ENCODE measurements around the gene TPR.

The TPR gene

GRCh38 chr1:186375152-186375928 lies at the start of gene TPR, which contains the start of gene ODR4:
TPR (minus strand) TSS chr1:186375253; CDS start chr1:186375028, 225 bp downstream.
ODR4 (plus strand) TSS chr1:186375838; CDS start chr1:186379786, 3,948 bp downstream.
- H3K4me2 ChIP-seq (ENCODE audit: insufficient read depth, low read length) = peak within 1 kb of the TSS; percentile 87
- peak within 1 kb of the TSS; percentile 98 for H2AFZ ChIP-seq (ENCODE audit: low read depth, low read length)
- peaks cover 20% of the 10 kb centered on the region for H4K20me1 ChIP-seq (ENCODE audit: insufficient read depth, low read length)
- ATAC-seq (ENCODE audit: insufficient read depth, low read depth) = peak; percentile 91
- peaks cover 46% of the 10 kb centered on the region for H3K4me1 ChIP-seq (ENCODE audit: insufficient read depth, low read length)
- no peaks in the 10 kb centered on the region for H3K27me3 ChIP-seq (ENCODE audit: insufficient read depth, low read length, poor library complexity)
- no peaks in the 10 kb centered on the region for H3K9me3 ChIP-seq (ENCODE audit: insufficient read depth, low read length, severe bottlenecking)
- H3K79me2 ChIP-seq (ENCODE audit: insufficient read depth, low read length) = peaks cover 89% of the 10 kb centered on the region
- peak within 1 kb of the TSS; percentile 70 for H3K9ac ChIP-seq (ENCODE audit: low read depth, low read length)
- TF ChIP-seq EZH2 (IDR thresholded peaks at IDR 0.05; ENCODE audit: borderline replicate concordance, low read depth, low read length, severe bottlenecking) (no peak), CTCF (IDR thresholded peaks at IDR 0.05; ENCODE audit: borderline replicate concordance, extremely low read depth, low read length, poor library complexity, severe bottlenecking) (peak; percentile 95)
- peak within 1 kb of the TSS; percentile 73 to 97 for H3K4me3 ChIP-seq (ENCODE audit: low read depth in 1 of 2, low read length in 2 of 2)
- peak; percentile 98 for DNase-seq
- H3K36me3 ChIP-seq (ENCODE audit: insufficient read depth, low read length) = peaks cover 34% of the 10 kb centered on the region
- H3K27ac ChIP-seq (ENCODE audit: low read length) = peak within 1 kb of the TSS; percentile 99

GRCh38 chr1:186424539-186424938 lies 49.5 kb upstream of the TPR start:
- Histone ChIP-seq H3K27ac (ENCODE audit: low read length) (no peak overlapping the region), H4K20me1 (ENCODE audit: insufficient read depth, low read length) (no peaks in the 10 kb centered on the region), H3K79me2 (ENCODE audit: insufficient read depth, low read length) (no peaks in the 10 kb centered on the region), H3K27me3 (ENCODE audit: insufficient read depth, low read length, poor library complexity) (no peaks in the 10 kb centered on the region), H3K9ac (ENCODE audit: low read depth, low read length) (no peak overlapping the region), H3K4me1 (ENCODE audit: insufficient read depth, low read length) (no peaks in the 10 kb centered on the region), H3K4me3 (ENCODE audit: low read depth in 1 of 2, low read length in 2 of 2) (no peak overlapping the region), H3K9me3 (ENCODE audit: insufficient read depth, low read length, severe bottlenecking) (no peaks in the 10 kb centered on the region), H3K4me2 (ENCODE audit: insufficient read depth, low read length) (no peak overlapping the region), H3K36me3 (ENCODE audit: insufficient read depth, low read length) (peaks cover 5% of the 10 kb centered on the region; the same call in 1 of the 2 replicates), H2AFZ (ENCODE audit: low read depth, low read length) (no peak overlapping the region)
- ATAC-seq (ENCODE audit: insufficient read depth, low read depth) (no peak), DNase-seq (no peak)
- TF ChIP-seq EZH2 (IDR thresholded peaks at IDR 0.05; ENCODE audit: borderline replicate concordance, low read depth, low read length, severe bottlenecking) = no peak
- no peak for TF ChIP-seq CTCF (IDR thresholded peaks at IDR 0.05; ENCODE audit: borderline replicate concordance, extremely low read depth, low read length, poor library complexity, severe bottlenecking)

- Histone ChIP-seq H3K4me1 (ENCODE audit: insufficient read depth, low read length) (no peaks in the 10 kb centered on the region), H3K4me2 (ENCODE audit: insufficient read depth, low read length) (no peak overlapping the region), H3K27me3 (ENCODE audit: insufficient read depth, low read length, poor library complexity) (no peaks in the 10 kb centered on the region), H3K79me2 (ENCODE audit: insufficient read depth, low read length) (no peaks in the 10 kb centered on the region), H3K36me3 (ENCODE audit: insufficient read depth, low read length) (peaks cover 18% of the 10 kb centered on the region), H2AFZ (ENCODE audit: low read depth, low read length) (no peak overlapping the region), H3K9ac (ENCODE audit: low read depth, low read length) (no peak overlapping the region), H3K27ac (ENCODE audit: low read length) (no peak overlapping the region), H3K4me3 (ENCODE audit: low read depth in 1 of 2, low read length in 2 of 2) (no peak overlapping the region), H3K9me3 (ENCODE audit: insufficient read depth, low read length, severe bottlenecking) (no peaks in the 10 kb centered on the region), H4K20me1 (ENCODE audit: insufficient read depth, low read length) (no peaks in the 10 kb centered on the region)
- no peak for TF ChIP-seq CTCF (IDR thresholded peaks at IDR 0.05; ENCODE audit: borderline replicate concordance, extremely low read depth, low read length, poor library complexity, severe bottlenecking)
- TF ChIP-seq EZH2 (IDR thresholded peaks at IDR 0.05; ENCODE audit: borderline replicate concordance, low read depth, low read length, severe bottlenecking) = no peak
- ATAC-seq (ENCODE audit: insufficient read depth, low read depth) (no peak), DNase-seq (no peak)
Measured at GRCh38 chr1:186421446-186421845, 46.4 kb upstream of the TPR start.
